Mesodermal cell (in vitro differentiated cells): ENCODE results near the gene SCN5A.

Experiments
- H3K27ac ChIP-seq: 2 replicates; pipeline ENCODE4 v1.7.0; 2013; ENCODE audit warnings: mild to moderate bottlenecking, low read depth, low read length, moderate library complexity; ENCODE audit not compliant: severe bottlenecking
- H3K36me3 ChIP-seq: 2 replicates; pipeline ENCODE4 v1.7.1; 2013; ENCODE audit warnings: mild to moderate bottlenecking, low read length, moderate library complexity; ENCODE audit not compliant: control insufficient read depth, insufficient read depth
- H3K4me1 ChIP-seq: one replicate; pipeline ENCODE4 v1.7.1; 2013; ENCODE audit warnings: mild to moderate bottlenecking, low read length; ENCODE audit not compliant: insufficient read depth, control insufficient read depth, poor library complexity, severe bottlenecking
- H3K4me3 ChIP-seq: 2 replicates; pipeline ENCODE4 v1.7.0; 2013; ENCODE audit warnings: low read length, control low read depth, mild to moderate bottlenecking; ENCODE audit not compliant: insufficient read depth, poor library complexity, severe bottlenecking; ENCODE audit errors: extremely low read depth
- H3K9me3 ChIP-seq: 2 replicates; pipeline ENCODE4 v1.7.1; 2013; ENCODE audit warnings: mild to moderate bottlenecking, low read length, moderate library complexity; ENCODE audit not compliant: control insufficient read depth
- WGBS, 2 experiments: methylation state at CpG; one replicate each; pipeline ENCODE4 v1.1.5; 2013; ENCODE audit warnings: missing lambda C conversion rate in 2 of 2; ENCODE audit not compliant: insufficient coverage in 2 of 2; 5-methylcytosine and 5-hydroxymethylcytosine counted together

The SCN5A gene

GRCh38 chr3:38560284-38560683, 89.2 kb downstream of the SCN5A start:
- Histone ChIP-seq H3K9me3 (no peaks in the 10 kb centered on the region), H3K4me3 (no peak overlapping the region), H3K36me3 (no peaks in the 10 kb centered on the region), H3K4me1 (no peaks in the 10 kb centered on the region), H3K27ac (no peak overlapping the region)
- WGBS, 2 experiments: 85 to 87% methylated on average over 4 to 6 of the region's 6 CpGs

- H3K4me3 ChIP-seq: no peak overlapping the region
- H3K4me1 ChIP-seq: no peaks in the 10 kb centered on the region
- H3K36me3 ChIP-seq: no peaks in the 10 kb centered on the region
- no peaks in the 10 kb centered on the region for H3K9me3 ChIP-seq
- no peak overlapping the region for H3K27ac ChIP-seq
- 88 to 100% methylated on average over 1 of the region's 1 CpG for WGBS, 2 experiments
These were observed 90.6 kb downstream of the SCN5A start for GRCh38 chr3:38558864-38559263.

DNA sequence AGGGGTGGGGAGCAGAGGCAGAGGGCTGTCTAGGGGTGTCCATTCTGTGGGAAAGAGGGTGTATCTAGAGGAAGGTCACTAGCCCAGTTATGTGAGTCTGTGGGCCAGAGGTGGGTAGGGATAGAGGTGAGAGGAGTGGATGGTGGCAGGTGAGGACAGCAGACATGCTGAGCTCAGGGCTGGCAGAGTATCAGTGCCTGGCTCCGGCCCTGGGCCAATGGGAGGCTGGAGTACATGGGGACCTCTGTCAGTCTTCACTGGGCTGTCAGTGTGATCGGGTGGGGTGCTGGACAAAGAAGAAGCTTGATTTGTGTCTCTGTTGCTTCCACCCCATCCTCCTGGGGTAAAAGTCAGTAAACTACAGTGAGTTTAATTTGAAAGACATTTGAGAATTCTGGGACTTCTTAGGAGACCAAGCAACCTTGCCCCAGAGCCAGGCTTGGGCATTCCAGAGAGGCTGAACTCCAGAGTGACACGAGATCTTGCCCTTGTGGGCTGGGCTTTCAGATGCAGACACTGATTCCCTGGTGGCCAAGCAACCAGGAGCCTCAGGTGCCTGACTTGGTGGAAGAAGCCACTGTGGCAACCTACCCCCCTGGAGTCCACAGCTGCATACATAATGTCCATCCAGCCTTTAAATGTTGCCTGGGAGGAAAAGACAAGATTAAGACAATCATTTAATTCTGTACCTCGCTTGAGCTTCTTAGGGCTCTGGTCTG, 92.7 kb downstream of the SCN5A start:
- 73 to 94% methylated on average over 2 to 3 of the region's 4 CpGs for WGBS, 2 experiments
- no peaks in the 10 kb centered on the region for H3K36me3 ChIP-seq
- H3K4me1 ChIP-seq: no peaks in the 10 kb centered on the region

GRCh38 chr3:38555926-38556325, 93.6 kb downstream of the SCN5A start:
- H3K36me3 ChIP-seq: no peaks in the 10 kb centered on the region
- H3K4me3 ChIP-seq: no peak overlapping the region
- no peak overlapping the region for H3K27ac ChIP-seq
- no peaks in the 10 kb centered on the region for H3K9me3 ChIP-seq
- WGBS, 2 experiments: 100% methylated on average over 1 to 2 of the region's 2 CpGs
- H3K4me1 ChIP-seq: no peaks in the 10 kb centered on the region

More for the DNA sequence above, 92.7 kb downstream of the SCN5A start:
- Histone ChIP-seq H3K4me3 (no peak overlapping the region), H3K27ac (no peak overlapping the region), H3K9me3 (no peaks in the 10 kb centered on the region)

- Histone ChIP-seq H3K36me3 (no peaks in the 10 kb centered on the region), H3K4me3 (no peak overlapping the region), H3K27ac (no peak overlapping the region), H3K9me3 (no peaks in the 10 kb centered on the region), H3K4me1 (no peaks in the 10 kb centered on the region)
- 77 to 93% methylated on average over 2 to 6 of the region's 6 CpGs for WGBS, 2 experiments
These were observed 94.2 kb downstream of the SCN5A start for GRCh38 chr3:38555149-38555840.

GRCh38 chr3:38554127-38554827, 95.2 kb downstream of the SCN5A start:
- Histone ChIP-seq H3K36me3 (no peaks in the 10 kb centered on the region), H3K27ac (no peak overlapping the region), H3K4me3 (no peak overlapping the region), H3K4me1 (no peaks in the 10 kb centered on the region), H3K9me3 (no peaks in the 10 kb centered on the region)
- 85 to 91% methylated on average over 6 to 8 of the region's 8 CpGs for WGBS, 2 experiments

- Histone ChIP-seq H3K4me1 (no peaks in the 10 kb centered on the region), H3K4me3 (no peak overlapping the region), H3K9me3 (no peaks in the 10 kb centered on the region), H3K36me3 (no peaks in the 10 kb centered on the region), H3K27ac (no peak overlapping the region)
- 70 to 90% methylated on average over 1 to 2 of the region's 2 CpGs for WGBS, 2 experiments
These were observed 96.4 kb downstream of the SCN5A start for GRCh38 chr3:38553071-38553470.

- Histone ChIP-seq H3K4me3 (no peak overlapping the region), H3K27ac (no peak overlapping the region), H3K4me1 (no peaks in the 10 kb centered on the region), H3K36me3 (no peaks in the 10 kb centered on the region), H3K9me3 (no peaks in the 10 kb centered on the region)
- 85 to 86% methylated on average over 6 of the region's 6 CpGs for WGBS, 2 experiments
These were observed 97.1 kb downstream of the SCN5A start for GRCh38 chr3:38552364-38552763.

- Histone ChIP-seq H3K27ac (no peak overlapping the region), H3K4me1 (no peaks in the 10 kb centered on the region), H3K4me3 (no peak overlapping the region), H3K9me3 (no peaks in the 10 kb centered on the region), H3K36me3 (no peaks in the 10 kb centered on the region)
- WGBS, 2 experiments: 92 to 93% methylated on average over 28 of the region's 30 CpGs
These were observed 98.3 kb downstream of the SCN5A start for GRCh38 chr3:38551026-38551832.
